Muscle layer of duodenum (tissue), 2 donors: ENCODE measurements around the gene LHFPL2.

Source experiments
- H3K27ac ChIP-seq: one replicate; pipeline ENCODE4 v1.7.0; 2013; ENCODE audit warnings: mild to moderate bottlenecking, low read length
- H3K27me3 ChIP-seq: one replicate; pipeline ENCODE4 v1.7.0; 2013; ENCODE audit warnings: low read depth, mild to moderate bottlenecking, control low read depth, low read length
- H3K36me3 ChIP-seq, 2 donors: one replicate each; pipeline ENCODE4 v1.7.0; 2013; ENCODE audit warnings: low read length in 2 of 2, control low read depth in 1 of 2, mild to moderate bottlenecking in 1 of 2; ENCODE audit not compliant: insufficient read depth in 2 of 2, control insufficient read depth in 1 of 2
- H3K4me1 ChIP-seq, 2 donors: one replicate each; pipeline ENCODE4 v1.7.0; 2013; ENCODE audit warnings: low read length in 2 of 2, mild to moderate bottlenecking in 2 of 2, control low read depth in 1 of 2, moderate library complexity in 1 of 2; ENCODE audit not compliant: insufficient read depth in 2 of 2, control insufficient read depth in 1 of 2
- H3K4me3 ChIP-seq, 2 donors: one replicate each; pipeline ENCODE4 v1.7.0; 2013; ENCODE audit warnings: low read length in 2 of 2, low read depth in 1 of 2, mild to moderate bottlenecking in 1 of 2
- H3K9me3 ChIP-seq, 2 donors: one replicate each; pipeline ENCODE4 v1.7.0; 2013; ENCODE audit warnings: low read length in 2 of 2, control low read depth in 1 of 2, mild to moderate bottlenecking in 1 of 2; ENCODE audit not compliant: control insufficient read depth in 1 of 2
- donor health status: healthy.

LHFPL2 gene

DNA sequence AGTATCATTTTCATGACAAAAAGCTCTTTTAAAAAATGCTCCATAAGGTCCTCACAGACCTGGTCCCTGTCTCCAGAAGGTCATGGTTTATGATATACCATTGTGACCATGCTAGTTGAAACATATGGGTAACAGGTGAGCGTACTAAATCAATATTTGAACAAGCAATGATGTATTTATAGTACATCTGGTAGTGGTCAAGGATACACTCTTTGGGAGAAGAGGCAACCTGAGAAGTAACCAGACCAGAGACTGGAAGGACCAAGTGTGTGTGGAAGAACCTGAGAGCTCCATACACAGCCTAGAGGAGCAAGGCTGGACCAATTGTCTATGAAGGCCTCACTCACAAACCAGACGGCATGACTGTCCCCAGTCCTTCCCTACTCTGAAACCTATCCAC is 55.1 kb downstream of the LHFPL2 start:
- Histone ChIP-seq H3K36me3 (peaks cover 0 to 5% of the 10 kb centered on the region in 2 donors), H3K27ac (peak overlapping the region; percentile 86), H3K27me3 (no peaks in the 10 kb centered on the region), H3K9me3 (no peaks in the 10 kb centered on the region), H3K4me1 (peaks cover 33 to 56% of the 10 kb centered on the region in 2 donors), H3K4me3 (no peak overlapping the region)

DNA sequence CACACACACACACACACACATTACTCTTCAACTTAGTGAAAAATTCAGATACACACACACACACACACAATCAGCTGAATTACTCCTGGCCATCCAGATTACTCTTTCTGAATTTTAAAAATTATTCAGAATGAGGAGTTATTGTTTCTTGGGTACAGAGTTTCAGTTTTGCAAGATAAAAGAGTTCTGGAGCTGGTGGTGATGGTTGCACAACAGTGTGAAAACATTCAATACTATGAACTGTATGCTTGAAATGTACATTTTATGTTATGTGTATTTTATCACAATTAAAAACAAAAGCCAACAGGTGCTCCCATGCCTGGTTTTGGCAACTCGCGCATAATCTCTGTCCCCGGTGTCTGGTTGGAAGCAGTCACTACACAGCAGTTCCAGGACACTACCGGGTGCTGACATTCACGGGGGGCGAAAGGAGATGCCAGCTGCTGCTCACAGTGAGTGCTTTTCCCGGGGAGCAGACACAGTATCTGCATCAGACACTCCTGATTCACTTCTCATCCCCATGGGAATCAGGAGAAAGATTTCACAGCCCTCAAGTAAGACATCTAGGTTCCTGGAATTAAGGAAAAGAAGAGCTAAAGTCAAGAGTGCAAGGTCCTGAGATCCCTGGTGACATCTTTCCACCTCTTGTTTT is 55.7 kb downstream of the LHFPL2 start:
- peaks cover 0 to 5% of the 10 kb centered on the region in 2 donors for H3K36me3 ChIP-seq
- H3K27ac ChIP-seq: peak overlapping the region; percentile 86
- H3K4me1 ChIP-seq: peaks cover 34 to 58% of the 10 kb centered on the region in 2 donors
- H3K27me3 ChIP-seq: no peaks in the 10 kb centered on the region
- no peak overlapping the region for H3K4me3 ChIP-seq
- H3K9me3 ChIP-seq: no peaks in the 10 kb centered on the region

DNA sequence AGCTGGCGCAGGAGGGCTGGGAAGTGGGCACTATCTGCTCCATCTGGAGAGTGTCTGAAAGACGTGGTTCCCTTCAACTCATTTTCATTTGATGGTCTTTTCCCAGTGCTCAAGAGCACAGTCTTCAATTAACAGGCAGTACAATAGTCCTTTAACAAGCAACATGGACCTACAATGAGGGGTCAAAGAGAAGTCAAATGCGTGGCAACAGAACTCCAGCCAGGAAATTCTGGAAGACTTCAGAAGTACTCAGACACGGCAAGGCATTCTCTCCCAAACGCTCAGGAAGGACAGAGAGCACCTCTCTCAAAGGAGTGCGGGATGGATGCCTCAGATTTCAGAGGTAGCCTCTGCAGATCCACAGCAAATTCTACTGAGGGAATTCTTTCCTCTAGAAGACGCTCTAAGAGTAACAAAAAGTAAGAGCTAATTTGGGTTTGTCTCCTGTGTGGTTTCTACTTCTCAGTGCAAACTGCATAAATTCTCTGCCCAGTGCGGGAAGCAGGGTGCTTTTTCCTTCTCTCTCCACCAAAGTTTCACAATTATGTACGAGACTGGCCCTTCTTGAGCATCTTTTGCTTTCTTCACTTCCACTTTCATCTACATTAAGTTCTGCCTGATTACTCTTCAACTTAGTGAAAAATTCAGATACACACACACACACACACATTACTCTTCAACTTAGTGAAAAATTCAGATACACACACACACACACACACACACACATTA is 56.4 kb downstream of the LHFPL2 start:
- Histone ChIP-seq H3K36me3 (peaks cover 0 to 5% of the 10 kb centered on the region in 2 donors), H3K9me3 (no peaks in the 10 kb centered on the region), H3K27ac (peak overlapping the region; percentile 86), H3K27me3 (no peaks in the 10 kb centered on the region), H3K4me3 (no peak overlapping the region), H3K4me1 (peaks cover 37 to 65% of the 10 kb centered on the region in 2 donors)

DNA sequence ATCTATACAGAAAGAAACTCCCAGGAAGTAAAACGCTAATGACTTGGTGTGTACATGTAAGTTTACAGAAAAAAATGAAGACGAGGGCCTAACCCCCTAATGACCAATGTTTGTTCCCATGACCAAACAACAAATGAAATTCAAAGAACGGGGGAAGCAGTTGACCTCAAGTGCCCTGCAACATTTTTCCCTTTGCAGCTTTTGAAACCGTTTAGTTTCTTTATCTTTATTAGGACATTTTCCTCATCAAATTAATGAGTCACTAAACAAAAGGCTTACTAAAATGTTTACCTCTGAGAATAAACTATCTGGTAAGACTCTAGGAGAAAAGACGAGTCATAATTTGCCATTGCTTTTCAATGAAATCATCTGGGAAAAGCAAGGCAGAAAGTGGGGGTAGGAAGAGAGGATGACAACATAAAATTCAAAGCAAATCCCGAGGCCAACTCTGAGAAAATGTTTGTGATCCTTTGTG is 57.4 kb downstream of the LHFPL2 start:
- Histone ChIP-seq H3K27ac (peak overlapping the region; percentile 78), H3K9me3 (no peaks in the 10 kb centered on the region), H3K36me3 (peaks cover 0 to 5% of the 10 kb centered on the region in 2 donors), H3K4me1 (peaks cover 37 to 61% of the 10 kb centered on the region in 2 donors), H3K4me3 (no peak overlapping the region), H3K27me3 (no peaks in the 10 kb centered on the region)

GRCh38 chr5:78589923-78590322 is 58.6 kb downstream of the LHFPL2 start:
- H3K9me3 ChIP-seq: no peaks in the 10 kb centered on the region
- H3K4me3 ChIP-seq: no peak overlapping the region
- no peaks in the 10 kb centered on the region for H3K27me3 ChIP-seq
- H3K4me1 ChIP-seq: peaks cover 37 to 48% of the 10 kb centered on the region in 2 donors
- H3K36me3 ChIP-seq: peaks cover 0 to 4% of the 10 kb centered on the region in 2 donors
- peak overlapping the region; percentile 32 for H3K27ac ChIP-seq

GRCh38 chr5:78588507-78588906 is 60.1 kb downstream of the LHFPL2 start:
- no peak overlapping the region for H3K4me3 ChIP-seq
- H3K27ac ChIP-seq: peak overlapping the region; percentile 4
- H3K27me3 ChIP-seq: no peaks in the 10 kb centered on the region
- no peaks in the 10 kb centered on the region for H3K9me3 ChIP-seq
- H3K36me3 ChIP-seq: no peaks in the 10 kb centered on the region
- peaks cover 24 to 36% of the 10 kb centered on the region in 2 donors for H3K4me1 ChIP-seq

GRCh38 chr5:78587775-78588291 is 60.7 kb downstream of the LHFPL2 start:
- Histone ChIP-seq H3K27me3 (no peaks in the 10 kb centered on the region), H3K9me3 (no peaks in the 10 kb centered on the region), H3K4me1 (peaks cover 17 to 29% of the 10 kb centered on the region in 2 donors), H3K36me3 (no peaks in the 10 kb centered on the region), H3K27ac (peak overlapping the region; percentile 54), H3K4me3 (no peak overlapping the region)

- Histone ChIP-seq H3K9me3 (no peaks in the 10 kb centered on the region), H3K27me3 (no peaks in the 10 kb centered on the region), H3K4me1 (peaks cover 13 to 26% of the 10 kb centered on the region in 2 donors), H3K4me3 (no peak overlapping the region), H3K27ac (peak overlapping the region; percentile 54), H3K36me3 (no peaks in the 10 kb centered on the region)
Measured at GRCh38 chr5:78587081-78587774, 61.3 kb downstream of the LHFPL2 start.

- H3K4me3 ChIP-seq: no peak overlapping the region
- peaks cover 5 to 19% of the 10 kb centered on the region in 2 donors for H3K4me1 ChIP-seq
- no peaks in the 10 kb centered on the region for H3K27me3 ChIP-seq
- H3K27ac ChIP-seq: no peak overlapping the region
- no peaks in the 10 kb centered on the region for H3K36me3 ChIP-seq
- no peaks in the 10 kb centered on the region for H3K9me3 ChIP-seq
Measured at GRCh38 chr5:78586251-78586650, 62.3 kb downstream of the LHFPL2 start.

DNA sequence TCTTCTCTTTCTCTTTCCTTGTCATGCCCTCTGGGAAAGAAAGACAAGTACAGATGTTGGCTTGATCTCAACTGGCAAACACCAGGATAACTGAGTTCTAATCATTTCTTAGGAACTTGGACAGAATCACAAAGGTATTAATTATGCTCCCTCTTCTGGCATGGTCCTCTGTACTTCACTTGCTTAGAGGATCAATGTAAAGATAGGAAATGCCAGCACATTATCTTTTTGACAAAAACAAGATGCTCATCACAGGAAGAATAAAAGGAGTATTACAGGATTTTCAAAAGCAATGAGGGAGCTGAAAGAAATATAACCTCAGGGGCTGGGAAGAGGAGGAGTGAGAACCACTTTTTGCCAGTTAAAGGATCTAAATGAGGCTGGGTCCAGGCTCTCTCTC is 70.6 kb downstream of the LHFPL2 start:
- Histone ChIP-seq H3K36me3 (no peaks in the 10 kb centered on the region), H3K9me3 (no peaks in the 10 kb centered on the region), H3K27me3 (no peaks in the 10 kb centered on the region), H3K4me3 (no peak overlapping the region), H3K27ac (peak overlapping the region; percentile 46), H3K4me1 (peaks cover 0 to 24% of the 10 kb centered on the region in 2 donors)
